Upper lobe of right lung (tissue), 1 donor: ENCODE measurements around the gene ALDH3B2. TPM values are rescaled to one million over a fixed set of nuclear protein-coding genes. Genes with fewer than 3 reads are reported as not detected.
A peak's percentile ranks its signal among the peaks of the same experiment; 100 is the strongest.

Experiments used
- ATAC-seq: fragments of 200-7000 bp; cut with Tn5 transposase; one replicate; pipeline ENCODE4 v1.9.1; 2020; ENCODE audit warnings: mild to moderate bottlenecking, moderate library complexity
- DNase-seq: peaks from one replicate; pipeline ENCODE4 v3.0.0-alpha.2; 2020
- H3K27ac ChIP-seq: fragments of 200-600 bp; one replicate; pipeline ENCODE4 v1.8.0; 2022
- H3K27me3 ChIP-seq: fragments of 200-600 bp; one replicate; pipeline ENCODE4 v1.8.0; 2022; ENCODE audit warnings: mild to moderate bottlenecking
- H3K36me3 ChIP-seq: fragments of 200-600 bp; one replicate; pipeline ENCODE4 v1.8.0; 2022
- H3K4me1 ChIP-seq: fragments of 200-600 bp; one replicate; pipeline ENCODE4 v1.8.0; 2022
- H3K4me3 ChIP-seq: fragments of 200-600 bp; one replicate; pipeline ENCODE4 v1.8.0; 2022; ENCODE audit warnings: mild to moderate bottlenecking
- H3K9me3 ChIP-seq: fragments of 200-600 bp; one replicate; pipeline ENCODE4 v1.8.0; 2022
- intact Hi-C: fragments of 100-400 bp; cut with DNase I; formaldehyde crosslinking; loops from one replicate; pipeline ENCODE4 v1.11.0; 2022
- total RNA-seq: library from RNA; stranded (reverse); fragmentation: NEBNext Ultra II Directional; extraction: Animal tissue kit (Norgen Biotek cat#: 25700); gene quantifications from one replicate; pipeline ENCODE4 v1.2.1, GENCODE V29; 2021
- TF ChIP-seq, protein P1 (sequence below): fragments of 200-600 bp; IDR thresholded peaks from one replicate; pipeline ENCODE4 v1.8.0; 2022; ENCODE audit warnings: antibody characterized with exemption
- donor health status: DM: no; HTN: yes; CAD: no; lungs with severe emphysema.

The ALDH3B2 gene
- total RNA-seq, 1 donor from 2014 or later = 1.3 TPM

GRCh38 chr11:67656278-67656922 is 18.0 kb downstream of the ALDH3B2 start:
- Histone ChIP-seq H3K27me3 (no peaks in the 10 kb centered on the region), H3K27ac (no peak overlapping the region), H3K4me1 (no peaks in the 10 kb centered on the region), H3K4me3 (no peak overlapping the region), H3K36me3 (no peaks in the 10 kb centered on the region), H3K9me3 (no peaks in the 10 kb centered on the region)
- DNase-seq (no peak), ATAC-seq (no peak)
- intact Hi-C loops = no loop called here
- TF ChIP-seq, protein P1, sequence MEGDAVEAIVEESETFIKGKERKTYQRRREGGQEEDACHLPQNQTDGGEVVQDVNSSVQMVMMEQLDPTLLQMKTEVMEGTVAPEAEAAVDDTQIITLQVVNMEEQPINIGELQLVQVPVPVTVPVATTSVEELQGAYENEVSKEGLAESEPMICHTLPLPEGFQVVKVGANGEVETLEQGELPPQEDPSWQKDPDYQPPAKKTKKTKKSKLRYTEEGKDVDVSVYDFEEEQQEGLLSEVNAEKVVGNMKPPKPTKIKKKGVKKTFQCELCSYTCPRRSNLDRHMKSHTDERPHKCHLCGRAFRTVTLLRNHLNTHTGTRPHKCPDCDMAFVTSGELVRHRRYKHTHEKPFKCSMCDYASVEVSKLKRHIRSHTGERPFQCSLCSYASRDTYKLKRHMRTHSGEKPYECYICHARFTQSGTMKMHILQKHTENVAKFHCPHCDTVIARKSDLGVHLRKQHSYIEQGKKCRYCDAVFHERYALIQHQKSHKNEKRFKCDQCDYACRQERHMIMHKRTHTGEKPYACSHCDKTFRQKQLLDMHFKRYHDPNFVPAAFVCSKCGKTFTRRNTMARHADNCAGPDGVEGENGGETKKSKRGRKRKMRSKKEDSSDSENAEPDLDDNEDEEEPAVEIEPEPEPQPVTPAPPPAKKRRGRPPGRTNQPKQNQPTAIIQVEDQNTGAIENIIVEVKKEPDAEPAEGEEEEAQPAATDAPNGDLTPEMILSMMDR = no peak

- Histone ChIP-seq H3K9me3 (no peaks in the 10 kb centered on the region), H3K36me3 (no peaks in the 10 kb centered on the region), H3K27ac (no peak overlapping the region), H3K4me3 (no peak overlapping the region), H3K4me1 (no peaks in the 10 kb centered on the region), H3K27me3 (no peaks in the 10 kb centered on the region)
- peak; percentile 10 for DNase-seq
- TF ChIP-seq, protein P1 = no peak
- ATAC-seq = no peak
- intact Hi-C loops = no loop called here
These were observed 20.2 kb downstream of the ALDH3B2 start for GRCh38 chr11:67654225-67654624.

- intact Hi-C loops = no loop called here
- H3K4me3 ChIP-seq = no peak overlapping the region
- DNase-seq (peak; percentile 11), ATAC-seq (no peak)
- H3K36me3 ChIP-seq = no peaks in the 10 kb centered on the region
- H3K4me1 ChIP-seq = no peaks in the 10 kb centered on the region
- H3K27me3 ChIP-seq = no peaks in the 10 kb centered on the region
- H3K27ac ChIP-seq = no peak overlapping the region
- no peaks in the 10 kb centered on the region for H3K9me3 ChIP-seq
- TF ChIP-seq, protein P1 = no peak
These were observed 21.2 kb downstream of the ALDH3B2 start for GRCh38 chr11:67652965-67653845.

- H3K27me3 ChIP-seq = no peaks in the 10 kb centered on the region
- H3K27ac ChIP-seq = no peak overlapping the region
- no peak for ATAC-seq
- H3K36me3 ChIP-seq = no peaks in the 10 kb centered on the region
- no peaks in the 10 kb centered on the region for H3K9me3 ChIP-seq
- intact Hi-C loops = no loop called here
- H3K4me1 ChIP-seq = no peaks in the 10 kb centered on the region
- H3K4me3 ChIP-seq = no peak overlapping the region
- TF ChIP-seq, protein P1 = no peak
- DNase-seq = peak; percentile 13
These were observed 22.2 kb downstream of the ALDH3B2 start for GRCh38 chr11:67651976-67652781.

GRCh38 chr11:67649634-67650510 is 24.6 kb downstream of the ALDH3B2 start:
- peak overlapping the region; percentile 49 for H3K4me3 ChIP-seq
- H3K4me1 ChIP-seq = no peaks in the 10 kb centered on the region
- DNase-seq = no peak
- H3K27me3 ChIP-seq = peaks cover 4% of the 10 kb centered on the region
- peak overlapping the region; percentile 61 for H3K27ac ChIP-seq
- H3K9me3 ChIP-seq = no peaks in the 10 kb centered on the region
- H3K36me3 ChIP-seq = no peaks in the 10 kb centered on the region
- ATAC-seq = no peak
- intact Hi-C loops = no loop called here
- TF ChIP-seq, protein P1 = no peak
